Left ventricle myocardium superior (tissue), 1 donor: ENCODE measurements around the gene NAA40. TPM values are rescaled to one million over a fixed set of nuclear protein-coding genes. Genes with fewer than 3 reads are reported as not detected.

Experiments
- ATAC-seq: fragments of 200-7000 bp; cut with Tn5 transposase; one replicate; pipeline ENCODE4 v1.9.1; 2020; ENCODE audit warnings: mild to moderate bottlenecking, moderate library complexity
- DNase-seq: peaks from one replicate; pipeline ENCODE4 v3.0.0-alpha.2; 2020
- intact Hi-C: fragments of 100-400 bp; cut with micrococcal nuclease; formaldehyde crosslinking; loops from one replicate; pipeline ENCODE4 v1.11.0; 2022
- long read RNA-seq: library from polyadenylated mRNA; unstranded; transcript quantifications from one replicate; pipeline ENCODE4 v2.0.0, GENCODE V29; 2021
- total RNA-seq: library from RNA; stranded (reverse); fragmentation: NEBNext Ultra II Directional; extraction: Animal tissue kit (Norgen Biotek cat#: 25700); gene quantifications from one replicate; pipeline ENCODE4 v1.2.1, GENCODE V29; 2021
- donor health status: DM: no; HTN: yes; CAD: no; lungs with severe emphysema.

NAA40 gene
- 26.5 TPM for total RNA-seq
- long read RNA-seq, full-length matches to known transcripts = 8 of 14 reads
- long read RNA-seq, partial matches to known transcripts = 0 of 14 reads
- long read RNA-seq, other reads (novel, unspliced or antisense) = 6 of 14 reads

GRCh38 chr11:63938479-63939396, at the start of gene NAA40:
TSS of gene NAA40 (plus strand) at chr11:63939002. CDS start at chr11:63939097, 95 bp downstream.
- ATAC-seq (peak; percentile 95), DNase-seq (peak; percentile 94)
- intact Hi-C loops = no loop called here

DNA sequence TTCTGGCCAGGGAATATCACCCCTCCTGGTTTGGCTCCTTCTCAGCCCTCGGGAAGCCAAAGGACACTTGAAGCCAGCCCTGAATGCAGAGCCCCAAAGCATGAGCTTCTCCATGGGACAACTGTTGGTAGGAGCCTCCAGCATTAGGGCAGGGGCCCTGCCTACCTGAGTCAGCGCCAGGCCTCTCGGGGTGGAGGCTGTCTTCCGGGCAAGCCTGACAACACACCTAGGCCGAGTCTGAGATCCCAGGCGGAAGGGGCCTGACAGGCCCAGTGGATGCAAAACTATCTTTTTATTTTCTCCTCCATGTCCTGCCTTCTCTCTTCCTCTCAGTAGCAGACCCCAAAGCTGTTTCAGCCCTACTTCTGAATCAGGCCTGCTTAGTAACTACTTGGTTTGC, 49.5 kb upstream of the NAA40 start:
- intact Hi-C loops = no loop called here
- ATAC-seq (no peak), DNase-seq (no peak)

DNA sequence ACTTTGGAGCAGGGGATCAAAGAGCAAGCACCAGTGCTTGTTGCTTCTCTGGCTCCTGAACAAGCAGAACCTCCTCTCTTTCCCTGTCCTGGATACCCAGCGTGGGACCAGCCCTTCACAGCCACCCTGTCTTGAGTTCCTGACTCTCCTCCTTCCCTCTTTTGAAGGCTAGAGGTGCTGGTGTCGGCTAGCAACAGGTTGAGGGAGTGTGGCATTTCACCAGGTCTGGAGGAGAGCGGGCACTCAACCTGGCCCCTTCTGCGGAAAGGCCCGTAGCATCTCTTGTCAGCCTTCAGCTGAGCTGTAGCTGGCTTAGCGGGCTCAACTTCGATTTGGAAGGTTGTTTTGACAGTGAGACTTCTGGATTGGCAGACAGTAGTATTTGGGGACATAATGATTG, 48.4 kb upstream of the NAA40 start:
- intact Hi-C loops = no loop called here
- ATAC-seq (no peak), DNase-seq (no peak)

DNA sequence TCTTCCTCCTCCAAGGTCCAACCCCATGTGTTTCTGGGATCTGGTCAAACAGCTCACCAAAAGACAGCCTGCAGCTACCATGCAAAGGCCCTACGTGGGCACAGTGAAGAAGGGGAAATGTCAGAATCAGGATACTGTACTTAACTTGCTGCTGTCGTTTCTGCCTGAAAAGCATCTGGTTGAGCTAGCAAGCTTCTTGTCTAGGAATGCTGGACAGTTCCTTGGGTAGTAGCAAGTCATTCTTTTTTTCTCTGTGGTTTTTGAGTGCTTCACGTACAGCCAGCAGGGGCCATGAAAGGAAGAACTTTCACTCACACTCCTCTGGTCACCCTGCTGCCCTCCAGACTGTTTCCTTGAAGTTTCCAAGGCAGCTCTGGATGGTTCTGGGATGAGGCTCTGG, 46.6 kb upstream of the NAA40 start:
- no peak for DNase-seq
- intact Hi-C loops = no loop called here
- ATAC-seq = no peak

GRCh38 chr11:63893355-63893754, 45.4 kb upstream of the NAA40 start:
- intact Hi-C loops = no loop called here
- DNase-seq (no peak), ATAC-seq (no peak)

DNA sequence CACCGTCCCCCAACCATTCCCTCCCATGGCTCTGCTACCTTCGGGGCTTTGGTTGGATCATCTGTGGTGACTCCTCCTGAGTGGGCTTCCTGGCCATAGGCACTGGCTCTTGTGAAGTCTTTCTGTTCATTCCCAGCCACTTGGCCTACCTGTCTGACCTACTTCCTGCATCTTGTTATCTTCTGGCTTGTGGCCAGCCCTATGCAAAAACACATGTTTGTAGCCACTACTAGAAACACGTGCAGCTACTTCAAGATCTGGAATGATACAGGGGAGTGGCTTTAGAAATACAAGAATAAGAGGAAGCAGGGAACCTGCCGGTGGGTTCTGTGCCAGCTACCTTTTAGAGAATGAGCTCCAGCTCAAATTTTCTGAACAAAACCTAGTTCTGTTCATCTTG, 42.7 kb upstream of the NAA40 start:
- no peak for DNase-seq
- ATAC-seq = no peak
- intact Hi-C loops = no loop called here

DNA sequence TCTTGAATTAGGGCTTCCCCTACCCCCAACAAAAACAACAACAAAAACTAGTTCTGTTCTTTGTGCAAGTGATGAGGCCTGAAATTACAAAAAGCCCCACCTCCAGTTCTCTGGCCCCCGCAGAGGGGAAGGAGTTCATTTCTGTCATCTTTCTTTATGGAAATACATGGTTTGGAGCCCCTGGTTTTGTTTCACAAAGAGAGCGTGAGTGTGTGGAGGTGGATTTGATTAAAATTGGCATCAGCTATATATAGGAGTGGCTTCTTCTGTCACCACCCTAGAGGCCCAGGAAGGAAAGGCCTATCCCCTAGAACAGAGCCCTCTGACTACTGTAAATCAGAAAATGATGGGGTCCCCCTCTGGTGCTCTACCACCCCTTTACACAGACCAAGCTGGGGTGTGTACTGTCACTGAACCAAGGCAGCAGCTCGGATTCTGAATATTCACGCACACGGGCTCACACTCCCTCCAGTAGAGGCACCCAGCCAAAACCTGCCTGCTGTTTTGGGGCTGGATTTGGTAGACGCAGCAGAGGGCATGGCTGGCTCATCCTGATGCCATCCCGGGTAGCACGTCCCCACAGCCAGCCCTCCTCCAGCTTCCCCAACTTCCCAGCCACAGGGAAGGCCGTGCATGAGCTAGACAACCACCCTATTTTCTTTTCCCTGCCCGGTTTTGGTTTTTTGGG, 41.2 kb upstream of the NAA40 start:
- DNase-seq (no peak), ATAC-seq (peak; percentile 47)
- intact Hi-C loops = no loop called here

DNA sequence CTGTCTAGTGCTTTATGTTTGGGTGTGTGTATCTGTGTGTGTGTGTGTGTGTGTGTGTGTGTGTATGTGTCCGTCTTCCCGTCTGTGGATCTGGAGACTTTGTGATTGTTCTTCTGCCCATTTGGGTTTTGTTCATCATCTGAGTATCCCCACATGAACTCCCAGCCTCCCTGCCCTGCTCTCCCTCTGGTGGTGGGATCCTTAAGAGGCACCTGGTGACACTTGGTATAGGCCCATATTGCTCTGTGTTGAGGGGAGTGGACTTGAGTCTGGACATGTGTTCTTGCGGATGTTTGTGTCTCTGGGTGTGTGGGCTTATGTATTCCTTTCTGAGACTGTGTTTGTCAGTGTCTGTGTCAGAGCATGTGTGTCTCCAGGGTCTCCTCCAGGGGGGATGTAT, 37.1 kb upstream of the NAA40 start:
- no peak for DNase-seq
- ATAC-seq = no peak
- intact Hi-C loops = no loop called here

DNA sequence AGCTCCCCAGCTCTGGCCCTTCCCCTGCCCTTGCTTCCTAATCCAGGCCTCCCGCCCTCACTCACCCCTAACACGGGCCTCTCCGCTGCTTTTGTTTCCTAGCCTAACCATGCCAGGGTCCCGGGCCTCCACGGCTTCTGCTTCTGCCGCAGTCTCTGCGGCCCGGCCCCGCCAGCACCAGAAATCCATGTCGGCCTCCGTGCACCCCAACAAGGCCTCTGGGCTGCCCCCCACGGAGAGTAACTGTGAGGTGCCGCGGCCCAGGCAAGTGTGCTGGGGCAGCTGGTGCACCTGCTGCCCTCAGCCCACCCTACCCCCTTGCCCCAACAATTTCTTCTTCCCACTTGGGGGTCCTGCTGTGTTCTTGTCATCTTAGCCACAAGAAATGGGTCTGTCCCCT, 34.9 kb upstream of the NAA40 start:
- intact Hi-C loops = no loop called here
- DNase-seq (no peak), ATAC-seq (no peak)

GRCh38 chr11:63904743-63905142, 34.1 kb upstream of the NAA40 start:
- intact Hi-C loops = no loop called here
- DNase-seq (no peak), ATAC-seq (no peak)

GRCh38 chr11:63905179-63905578, 33.6 kb upstream of the NAA40 start:
- ATAC-seq (no peak), DNase-seq (no peak)
- intact Hi-C loops = no loop called here

DNA sequence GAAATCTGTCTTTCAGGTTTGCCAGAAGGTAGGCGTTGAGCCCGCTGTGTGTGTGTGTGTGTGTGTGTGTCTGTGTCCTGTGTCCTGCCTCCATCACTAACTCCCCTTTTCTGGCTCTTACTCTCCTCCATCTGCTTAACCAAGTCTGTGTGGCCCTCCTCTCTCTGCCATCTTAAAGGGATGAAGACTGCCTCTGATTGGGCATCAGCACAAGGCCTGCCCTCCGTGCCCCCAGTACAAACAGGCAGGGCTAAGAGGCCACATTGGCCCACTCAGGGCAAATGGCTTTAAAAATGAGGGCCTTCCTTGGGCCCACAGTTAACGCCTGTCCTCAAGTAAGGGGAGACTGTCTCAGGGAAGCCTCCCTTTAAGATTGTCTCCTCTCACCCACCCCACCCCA, 32.7 kb upstream of the NAA40 start:
- intact Hi-C loops = no loop called here
- ATAC-seq (no peak), DNase-seq (no peak)

DNA sequence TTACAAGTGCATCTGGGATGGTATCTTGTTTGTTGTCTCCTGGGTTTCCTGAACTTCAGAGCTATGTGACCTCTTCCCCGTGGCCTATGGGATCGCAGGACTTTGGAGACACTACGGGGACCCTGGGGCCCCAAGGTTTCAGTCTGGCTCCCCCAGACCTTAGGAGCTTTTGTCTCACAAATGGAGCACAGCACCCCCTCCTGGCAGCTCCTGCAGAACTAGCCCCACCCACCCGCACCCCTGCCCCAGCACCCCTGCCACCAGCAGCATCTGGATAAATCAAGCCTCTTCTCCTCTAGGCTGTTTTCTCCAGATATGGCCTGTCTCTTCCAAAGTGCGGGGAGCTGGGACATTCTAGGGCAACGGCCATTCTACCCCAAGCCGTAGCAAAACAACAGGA, 32.2 kb upstream of the NAA40 start:
- intact Hi-C loops = no loop called here
- ATAC-seq (no peak), DNase-seq (no peak)

GRCh38 chr11:63907063-63907462, 31.7 kb upstream of the NAA40 start:
- no peak for ATAC-seq
- intact Hi-C loops = no loop called here
- no peak for DNase-seq

DNA sequence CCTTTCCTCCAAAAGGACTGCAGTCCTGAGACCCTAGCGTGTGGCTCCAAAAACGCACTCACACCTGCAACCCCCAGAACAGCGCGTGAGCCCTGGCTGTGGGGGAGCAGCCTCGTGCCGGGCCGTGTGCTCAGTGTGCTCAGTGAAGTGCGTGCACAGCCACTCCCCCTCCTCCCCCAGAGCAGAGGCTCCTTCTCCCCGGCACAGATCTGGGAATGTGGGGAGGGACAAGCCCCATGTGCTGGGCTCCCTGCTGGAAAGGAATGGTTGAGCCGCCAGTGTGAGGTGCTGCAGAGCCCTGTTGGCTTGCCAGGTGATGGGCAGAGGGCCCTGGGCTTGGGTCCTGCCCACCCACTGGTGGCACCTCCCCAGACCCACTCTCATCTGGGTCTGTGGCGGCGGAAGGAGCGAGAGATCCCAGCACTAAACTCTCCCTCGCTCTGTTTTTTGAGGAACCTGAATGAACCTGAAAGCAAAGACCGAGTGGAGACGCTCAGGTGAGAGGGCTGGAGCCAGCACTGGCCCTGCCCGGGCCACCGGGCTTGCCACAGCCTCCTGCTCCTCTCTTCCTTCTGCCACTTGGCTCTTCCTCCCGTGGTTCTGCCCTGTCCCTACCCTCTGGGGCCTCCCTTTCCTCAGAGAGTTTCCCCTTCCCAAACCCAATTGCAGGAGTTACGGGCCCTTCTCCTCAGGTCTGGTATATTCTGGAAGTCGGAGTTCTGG, 30.8 kb upstream of the NAA40 start:
- no peak for DNase-seq
- intact Hi-C loops = no loop called here
- ATAC-seq = no peak

GRCh38 chr11:63908631-63909401, 30.0 kb upstream of the NAA40 start:
- DNase-seq = peak; percentile 75
- intact Hi-C loops = no loop called here
- peak; percentile 66 for ATAC-seq

- DNase-seq = no peak
- intact Hi-C loops = no loop called here
- peak; percentile 8 for ATAC-seq
Measured at GRCh38 chr11:63909591-63910506, 29.0 kb upstream of the NAA40 start.

DNA sequence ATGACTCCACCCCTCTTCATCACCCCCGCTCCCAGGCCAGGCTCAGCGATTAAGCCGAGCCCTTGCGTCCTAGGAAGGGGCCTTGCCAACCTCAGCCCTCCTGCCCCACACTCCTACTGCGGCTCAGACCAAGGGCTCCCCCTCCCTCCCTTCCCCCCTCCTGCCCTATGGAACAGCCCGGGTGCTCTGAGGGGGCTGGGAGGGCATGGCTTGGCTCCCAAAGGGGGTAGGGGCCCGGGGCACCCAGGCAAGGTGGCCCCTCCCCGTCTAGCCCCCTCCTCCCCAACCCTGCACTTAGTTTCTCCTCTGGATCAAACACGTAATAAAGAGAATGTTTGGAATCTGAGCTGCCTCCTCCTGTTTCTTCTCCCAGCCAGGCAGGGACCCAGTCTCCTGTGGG, 28.1 kb upstream of the NAA40 start:
- no peak for DNase-seq
- intact Hi-C loops = no loop called here
- ATAC-seq = no peak
